Panc1 (cell line): ENCODE measurements around the gene PPP2R1B.

ENCODE experiments used
- POLR2AphosphoS5 ChIP-seq: IDR thresholded peaks from 2 replicates; pipeline ENCODE4 v1.6.1; 2012; ENCODE audit warnings: mild to moderate bottlenecking, low read depth, low read length, moderate library complexity
- TF ChIP-seq, protein P1 (sequence below): fragments of 450-650 bp; IDR thresholded peaks from 2 replicates; pipeline ENCODE4 v1.5.1; 2017; ENCODE audit warnings: mild to moderate bottlenecking

DNA sequence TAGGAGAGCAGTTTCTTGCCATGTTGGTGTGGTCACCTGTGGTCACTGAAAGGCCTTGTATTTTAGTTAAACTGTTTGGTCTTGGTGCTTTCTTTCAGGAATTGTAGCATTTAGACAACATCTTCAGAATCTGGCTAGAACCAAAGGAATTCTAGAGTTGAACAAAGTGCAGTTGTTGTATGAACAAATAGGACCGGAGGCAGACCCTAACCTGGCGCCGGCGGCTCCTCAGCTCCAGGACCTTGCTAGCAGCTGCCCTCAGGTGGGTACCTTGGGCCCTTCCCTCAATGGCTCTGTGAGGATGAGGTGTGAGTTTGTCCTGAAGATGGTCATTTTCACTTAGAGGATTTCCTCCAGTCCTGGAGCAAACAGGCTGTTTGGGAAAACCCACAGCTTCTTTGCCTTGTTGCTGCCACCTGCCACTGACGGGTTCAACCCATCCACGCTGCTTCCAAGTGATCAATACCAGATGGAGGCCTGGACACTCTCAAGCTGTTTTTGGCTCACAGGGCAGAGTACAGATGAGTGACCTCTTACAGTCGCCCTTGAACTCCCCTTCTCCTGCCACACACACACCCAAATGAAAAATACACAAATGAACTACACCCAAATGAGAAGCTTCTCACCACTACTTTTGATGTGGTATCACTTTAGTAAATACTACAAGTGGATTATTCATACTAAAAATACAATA lies 45.2 kb downstream of the PPP2R1B start:
- TF ChIP-seq, protein P1, sequence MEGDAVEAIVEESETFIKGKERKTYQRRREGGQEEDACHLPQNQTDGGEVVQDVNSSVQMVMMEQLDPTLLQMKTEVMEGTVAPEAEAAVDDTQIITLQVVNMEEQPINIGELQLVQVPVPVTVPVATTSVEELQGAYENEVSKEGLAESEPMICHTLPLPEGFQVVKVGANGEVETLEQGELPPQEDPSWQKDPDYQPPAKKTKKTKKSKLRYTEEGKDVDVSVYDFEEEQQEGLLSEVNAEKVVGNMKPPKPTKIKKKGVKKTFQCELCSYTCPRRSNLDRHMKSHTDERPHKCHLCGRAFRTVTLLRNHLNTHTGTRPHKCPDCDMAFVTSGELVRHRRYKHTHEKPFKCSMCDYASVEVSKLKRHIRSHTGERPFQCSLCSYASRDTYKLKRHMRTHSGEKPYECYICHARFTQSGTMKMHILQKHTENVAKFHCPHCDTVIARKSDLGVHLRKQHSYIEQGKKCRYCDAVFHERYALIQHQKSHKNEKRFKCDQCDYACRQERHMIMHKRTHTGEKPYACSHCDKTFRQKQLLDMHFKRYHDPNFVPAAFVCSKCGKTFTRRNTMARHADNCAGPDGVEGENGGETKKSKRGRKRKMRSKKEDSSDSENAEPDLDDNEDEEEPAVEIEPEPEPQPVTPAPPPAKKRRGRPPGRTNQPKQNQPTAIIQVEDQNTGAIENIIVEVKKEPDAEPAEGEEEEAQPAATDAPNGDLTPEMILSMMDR: no peak
- TF ChIP-seq POLR2AphosphoS5: no peak
